ENCODE data around the gene ASB10.

ASB10 gene

DNA sequence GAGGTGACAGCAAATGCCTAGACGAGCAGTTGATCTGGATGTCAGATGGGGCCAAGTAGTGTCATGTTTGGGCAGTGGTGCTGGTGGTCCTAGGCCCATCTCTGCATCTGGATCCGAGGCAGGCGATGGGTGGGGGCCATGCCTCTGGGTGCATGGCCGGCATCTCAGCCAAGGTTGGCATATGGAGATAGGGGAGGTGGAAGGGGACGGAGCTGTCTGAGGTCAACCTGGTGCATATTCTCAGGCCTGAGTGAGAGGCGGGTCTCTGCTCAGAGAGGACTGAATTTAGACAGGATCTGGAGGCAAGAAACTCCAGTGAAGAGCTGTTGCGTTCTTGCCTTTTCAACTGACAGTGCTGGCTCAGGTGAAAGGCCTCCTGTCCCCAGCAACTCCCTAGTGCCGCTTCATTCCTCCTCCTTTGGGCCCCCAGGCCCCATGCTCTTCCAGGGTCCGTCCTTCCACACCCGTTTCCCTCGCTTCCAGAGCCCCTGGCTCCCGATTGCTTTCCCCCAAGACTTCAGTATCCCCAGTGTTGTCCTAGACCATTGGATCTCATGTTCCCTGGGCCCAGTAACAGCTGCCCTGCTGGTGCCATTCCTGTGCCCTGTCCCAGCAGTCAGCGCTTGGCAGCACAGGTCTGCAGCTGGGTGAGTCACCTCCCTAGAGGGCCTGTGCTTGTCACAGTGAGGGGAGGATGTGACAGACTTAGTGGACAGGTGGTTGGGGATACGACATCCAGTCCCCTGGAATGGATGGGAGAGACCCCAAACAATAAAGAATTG, 52.1 kb downstream of the ASB10 start:
- DNase-seq = no peak

DNA sequence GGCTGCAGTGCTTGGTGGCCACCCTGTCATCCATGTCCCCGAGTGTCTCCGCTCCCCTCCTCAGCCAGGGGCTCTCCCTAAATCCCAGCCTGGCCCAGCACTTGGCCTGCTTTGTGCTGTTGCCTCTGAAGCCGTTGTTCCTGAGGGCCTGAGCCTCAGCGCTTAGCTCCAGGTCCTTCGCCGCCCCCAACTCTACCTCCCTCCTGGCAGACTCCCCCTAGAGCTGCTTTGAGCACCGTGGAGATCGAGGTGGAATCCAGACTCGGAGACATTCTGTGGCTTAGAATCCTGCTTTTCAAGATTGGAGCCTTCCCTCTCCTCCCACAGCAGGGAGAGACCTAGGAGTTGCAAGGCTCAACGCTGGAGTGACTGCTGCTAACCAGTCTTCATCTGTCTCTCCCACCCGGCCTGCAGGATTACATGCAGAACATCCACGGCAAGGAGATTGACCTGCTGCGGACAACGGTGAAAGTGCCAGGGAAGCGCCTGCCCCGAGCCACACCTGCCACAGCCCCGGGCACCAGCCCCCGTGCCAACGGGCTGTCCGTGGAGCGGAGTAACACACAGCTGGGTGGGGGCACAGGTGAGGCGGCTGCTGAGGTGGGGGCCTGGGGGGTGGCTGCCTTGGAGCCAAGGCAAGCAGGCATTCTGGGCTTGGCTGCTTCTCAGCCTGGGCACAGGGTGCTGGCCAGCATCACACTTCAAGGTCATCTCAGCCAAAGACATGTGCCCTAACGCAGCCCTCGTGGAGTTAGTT, 52.9 kb downstream of the ASB10 start:
- DNase-seq = no peak

DNA sequence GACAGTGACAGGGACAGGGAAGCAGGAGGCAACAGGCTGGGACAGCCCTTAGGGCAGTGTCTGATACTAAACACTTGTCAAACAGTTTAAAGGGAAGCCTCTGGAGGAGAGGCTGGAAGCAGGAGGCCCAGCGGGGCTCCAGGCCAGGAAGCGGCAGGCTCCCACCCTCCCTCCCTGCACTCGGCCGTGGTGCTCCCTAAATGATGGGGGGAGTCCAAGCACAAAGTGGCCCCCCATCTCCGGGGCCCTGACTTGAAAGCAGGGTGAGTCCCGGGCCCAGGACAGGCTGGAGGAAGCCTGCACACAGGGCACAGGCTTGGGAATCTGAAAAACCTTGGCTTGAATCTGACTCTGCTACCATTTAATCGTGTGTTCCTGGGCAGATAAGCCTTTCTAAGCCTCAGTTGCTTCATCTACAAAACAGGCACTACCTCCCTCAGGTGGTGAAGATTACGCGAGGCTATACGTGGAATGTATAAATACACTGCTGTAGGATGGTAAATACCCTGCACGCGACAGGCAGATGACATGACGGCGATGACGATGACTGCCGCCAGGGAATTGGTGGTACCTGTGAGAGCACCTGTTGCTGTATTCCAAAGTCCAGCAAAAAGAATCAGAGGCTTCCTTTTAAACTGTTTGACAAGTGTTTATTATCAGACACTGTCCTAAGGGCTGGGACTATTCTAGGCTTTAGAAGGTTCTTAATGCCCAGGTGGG, 53.6 kb downstream of the ASB10 start:
- no peak for DNase-seq

DNA sequence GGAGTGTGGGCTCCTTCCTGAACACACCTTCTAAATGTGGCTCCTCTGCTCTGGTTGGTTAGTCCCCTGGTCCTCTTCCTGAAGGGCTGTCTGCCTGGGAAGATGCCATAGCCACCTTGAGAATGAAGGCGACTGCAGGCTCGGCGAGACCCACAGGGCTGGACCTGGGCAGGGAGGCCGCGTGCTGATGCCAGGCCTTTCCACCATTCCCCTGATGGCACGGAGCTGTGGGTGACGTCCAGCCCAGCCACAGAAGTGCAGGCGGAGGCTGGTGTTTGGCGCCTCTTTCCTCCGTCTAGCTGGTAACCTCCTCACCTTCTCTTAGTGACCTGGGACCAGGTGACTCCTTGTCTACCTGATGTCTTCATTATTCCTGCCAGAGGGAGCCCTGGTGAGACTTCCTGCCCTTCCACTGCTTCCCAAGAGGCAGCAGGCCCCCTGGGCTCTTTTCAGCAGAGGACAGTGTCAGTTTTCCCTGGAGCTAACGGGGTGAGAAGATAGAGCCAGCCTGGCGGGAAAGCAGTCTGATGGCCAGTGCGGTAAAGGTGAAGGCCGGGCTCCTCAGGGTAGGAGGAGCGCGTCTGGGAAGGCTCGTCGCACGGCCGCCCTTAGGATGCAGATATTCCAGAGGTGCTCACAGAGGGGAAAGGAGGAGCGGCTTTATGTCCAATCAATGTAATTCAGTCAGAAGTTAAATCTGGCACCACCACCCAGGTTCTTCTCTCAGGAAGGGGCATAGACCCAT, 54.4 kb downstream of the ASB10 start:
- no peak for DNase-seq

DNA sequence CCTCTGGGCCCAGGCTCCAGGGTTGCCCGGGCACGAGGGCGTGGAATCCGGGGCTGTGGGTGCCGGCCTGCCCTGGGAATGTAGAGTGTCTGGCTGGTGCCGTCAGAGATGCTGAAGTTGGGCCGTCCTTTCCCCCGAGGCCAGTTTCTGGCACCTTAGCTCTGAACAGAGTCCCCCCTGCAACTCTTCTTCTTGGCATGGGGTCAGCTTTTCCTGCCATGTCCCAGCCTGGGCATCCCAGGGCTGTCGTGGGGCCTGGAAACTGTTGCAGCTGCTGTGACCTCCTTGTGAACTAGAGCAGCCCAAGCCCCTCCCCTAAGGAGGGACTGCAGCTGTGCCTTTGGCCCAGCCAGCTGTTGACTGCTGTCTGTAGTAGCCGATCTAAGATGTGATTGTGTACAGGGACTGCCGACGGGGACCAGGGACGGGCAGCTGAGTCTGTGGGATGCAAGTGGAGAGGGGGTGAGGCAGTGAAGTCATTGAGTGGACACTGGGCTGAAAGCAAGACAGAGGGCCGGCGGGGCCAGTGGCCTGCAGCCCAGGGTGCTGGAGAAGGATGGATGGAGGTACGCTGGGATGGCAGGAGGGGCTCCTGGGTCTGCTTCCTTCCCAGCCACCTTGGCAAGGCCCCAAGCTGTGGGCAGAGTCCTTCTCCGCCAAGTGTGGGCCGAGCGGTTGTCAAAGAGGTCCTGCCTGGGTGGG, 55.3 kb downstream of the ASB10 start:
- no peak for DNase-seq

DNA sequence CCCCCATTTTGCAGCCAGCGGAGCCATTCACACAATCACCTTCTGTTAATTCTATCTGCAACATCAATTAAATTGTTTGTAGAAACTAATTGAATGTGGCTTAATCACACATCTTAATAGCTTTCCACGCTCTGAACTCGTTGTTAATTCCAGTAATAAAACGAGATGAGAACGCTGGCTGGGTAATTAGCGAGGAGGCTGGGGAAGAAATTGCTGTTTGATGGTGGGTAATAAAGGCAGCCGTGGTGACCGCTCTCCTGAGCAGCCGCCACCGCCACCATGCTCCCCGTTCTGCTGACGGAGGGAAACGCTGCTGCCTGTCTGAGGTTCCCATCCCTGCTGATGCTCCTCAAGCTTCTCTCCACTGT, 55.8 kb downstream of the ASB10 start:
- DNase-seq = no peak

DNA sequence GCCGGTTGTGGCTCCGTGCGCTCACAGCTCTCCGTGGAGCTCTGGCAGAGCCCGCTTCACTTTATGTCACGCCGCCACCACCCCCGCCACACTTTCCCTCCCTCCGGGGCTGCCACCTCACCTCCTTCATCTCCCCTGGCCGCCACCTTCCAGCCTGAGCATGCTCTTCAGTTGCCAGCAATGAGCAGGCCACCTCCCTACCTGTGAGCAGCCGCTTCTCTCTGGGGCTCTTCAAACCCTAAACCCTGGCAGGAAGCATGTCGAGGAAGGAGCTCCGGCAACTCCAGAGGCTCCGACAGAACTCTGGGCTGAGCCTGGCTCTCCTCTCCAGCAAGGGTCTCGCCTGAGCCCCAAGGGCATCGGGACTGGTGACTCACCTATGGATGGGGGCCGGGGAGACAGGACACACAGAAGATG, 56.3 kb downstream of the ASB10 start:
- DNase-seq = no peak

DNA sequence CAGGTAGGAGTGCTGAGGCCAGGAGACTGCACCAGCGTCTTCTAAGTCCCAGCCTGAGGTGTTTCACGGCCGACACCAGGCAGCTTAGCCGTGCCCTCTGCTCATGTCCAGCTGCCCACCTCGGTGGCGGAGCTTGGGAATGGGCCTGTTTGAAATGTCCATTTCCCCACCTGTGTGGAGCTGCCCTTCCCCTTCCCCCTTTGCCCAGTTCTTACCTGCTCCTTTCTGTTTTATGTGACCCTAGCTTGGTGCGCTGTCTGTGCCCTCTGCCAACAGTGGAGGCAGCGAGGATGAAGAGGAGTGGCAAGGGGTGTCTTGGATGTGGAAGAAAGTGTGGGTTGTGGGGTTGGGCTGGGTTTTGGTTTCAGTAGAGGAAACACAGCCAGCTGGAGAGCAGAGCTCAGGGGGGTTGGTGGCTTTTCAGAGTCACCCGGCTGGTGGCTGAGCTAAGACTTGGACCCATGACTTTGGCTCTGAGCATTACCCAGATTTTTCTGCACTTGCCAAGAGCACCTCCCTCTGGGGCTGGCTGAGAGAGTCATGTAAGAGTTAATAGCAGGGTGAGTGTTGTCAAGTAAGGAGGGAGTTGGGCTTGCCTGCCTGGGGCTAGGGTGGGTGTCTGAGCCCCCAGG, 57.0 kb downstream of the ASB10 start:
- DNase-seq = no peak

DNA sequence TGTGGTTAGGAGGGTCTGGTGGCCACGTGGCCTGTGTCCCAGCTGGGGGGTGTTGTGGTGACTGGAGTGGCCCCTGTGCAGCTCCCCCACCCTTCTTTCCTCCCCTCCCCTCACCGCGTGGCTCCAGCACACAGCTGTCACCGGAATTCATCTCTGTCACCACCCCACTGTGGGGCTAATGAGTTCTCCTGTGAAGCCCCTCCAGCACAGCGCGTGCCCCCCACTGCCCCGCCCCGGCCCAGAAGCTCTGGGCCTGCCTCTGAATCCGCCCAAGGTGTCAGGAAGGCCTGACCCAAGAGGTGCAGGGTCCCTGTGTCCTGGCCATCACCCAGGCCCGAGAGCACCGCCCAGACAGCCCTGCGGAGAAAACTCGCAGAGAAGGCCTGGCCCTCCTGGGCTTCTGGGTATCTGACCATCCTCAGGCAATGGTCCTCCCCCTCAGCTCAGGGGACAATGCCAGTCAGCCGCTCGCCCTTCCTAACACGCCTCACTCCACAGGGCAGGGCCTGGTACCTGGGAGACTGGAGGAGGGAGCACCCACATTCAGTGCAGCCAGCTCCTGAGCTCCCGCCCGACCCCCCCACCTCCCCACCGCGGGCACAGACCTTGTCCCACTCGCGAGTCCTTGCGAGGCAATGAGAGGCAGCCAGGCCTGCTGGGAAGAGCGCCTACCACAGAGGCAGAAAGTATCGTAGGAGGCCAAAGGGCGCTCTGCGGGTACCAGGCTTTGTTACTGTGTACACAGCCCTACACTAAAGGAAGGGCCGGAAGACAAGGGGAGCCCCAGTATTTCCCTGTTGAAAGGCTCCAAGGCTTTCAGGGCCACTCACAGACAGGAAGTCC, 57.7 kb downstream of the ASB10 start:
- no peak for DNase-seq

DNA sequence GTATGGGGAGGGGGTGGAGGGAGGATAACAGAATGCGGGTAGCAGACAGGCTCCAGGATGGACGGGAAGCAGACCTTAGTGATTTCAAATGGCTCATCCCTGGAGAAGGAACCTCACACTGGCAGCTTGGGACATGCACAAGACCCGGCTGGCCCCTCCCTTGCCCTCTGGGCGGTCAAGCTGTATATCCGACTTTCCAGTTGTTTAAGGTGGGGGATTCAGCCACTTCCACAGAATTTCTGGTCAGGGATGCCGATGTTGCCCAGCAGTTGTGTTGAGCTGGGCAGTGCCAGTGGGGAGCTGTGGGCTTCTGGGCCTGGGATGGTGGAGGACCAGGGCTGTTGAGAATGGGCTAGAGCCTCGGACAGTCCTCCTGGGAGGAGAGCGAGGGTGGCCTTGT, 58.3 kb downstream of the ASB10 start:
- DNase-seq = no peak

DNA sequence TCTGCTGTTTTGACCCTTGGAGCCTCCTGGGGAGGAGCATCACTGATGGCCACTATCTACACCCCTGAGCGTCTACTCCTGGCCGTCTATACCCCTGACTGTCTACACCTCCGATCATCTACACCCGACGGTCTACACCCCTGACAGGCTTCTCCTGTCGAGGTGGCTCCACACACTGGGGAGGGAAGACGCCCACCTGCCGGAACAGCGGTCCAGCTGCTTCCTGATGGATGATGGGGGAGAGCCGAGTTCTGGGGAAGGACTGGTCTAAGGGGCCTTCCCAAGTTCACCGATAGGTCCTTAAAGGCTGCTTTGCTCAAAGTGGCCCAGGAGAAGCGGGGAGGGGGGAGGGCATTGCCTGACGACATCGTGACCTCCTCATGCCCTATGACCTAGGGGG, 58.9 kb downstream of the ASB10 start:
- DNase-seq = no peak

DNA sequence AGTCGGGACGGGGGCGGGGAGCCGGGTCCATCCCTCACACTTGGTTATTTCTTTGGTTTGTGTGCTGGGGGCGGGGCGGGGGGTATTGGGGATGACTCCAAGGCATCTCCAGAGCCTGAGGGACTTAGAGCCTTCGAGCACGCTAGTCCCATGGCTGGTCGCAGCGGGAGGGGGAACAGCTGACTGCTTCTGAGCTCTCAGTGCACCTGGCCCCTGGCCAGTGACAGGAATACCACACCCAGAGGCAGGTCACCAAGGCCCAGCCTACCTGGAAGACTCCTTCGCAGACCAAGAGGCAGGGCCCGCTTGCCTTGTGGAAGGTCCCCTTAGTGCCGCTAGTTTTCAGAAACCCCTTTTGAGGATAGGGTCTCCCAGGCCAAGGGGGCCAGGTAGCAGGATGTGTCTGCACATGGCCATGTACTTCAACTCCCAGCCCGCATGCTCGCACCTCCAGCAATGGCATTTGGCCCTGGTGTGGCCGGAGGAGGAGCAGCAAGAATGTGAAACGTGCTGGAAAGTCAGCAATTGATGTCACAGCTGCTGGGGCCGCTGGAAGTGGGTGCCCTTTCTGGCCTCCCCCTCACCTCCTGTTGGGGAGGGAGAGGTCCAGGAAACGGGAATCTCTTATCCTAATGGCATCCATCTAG, 60.4 kb downstream of the ASB10 start:
- no peak for DNase-seq

DNA sequence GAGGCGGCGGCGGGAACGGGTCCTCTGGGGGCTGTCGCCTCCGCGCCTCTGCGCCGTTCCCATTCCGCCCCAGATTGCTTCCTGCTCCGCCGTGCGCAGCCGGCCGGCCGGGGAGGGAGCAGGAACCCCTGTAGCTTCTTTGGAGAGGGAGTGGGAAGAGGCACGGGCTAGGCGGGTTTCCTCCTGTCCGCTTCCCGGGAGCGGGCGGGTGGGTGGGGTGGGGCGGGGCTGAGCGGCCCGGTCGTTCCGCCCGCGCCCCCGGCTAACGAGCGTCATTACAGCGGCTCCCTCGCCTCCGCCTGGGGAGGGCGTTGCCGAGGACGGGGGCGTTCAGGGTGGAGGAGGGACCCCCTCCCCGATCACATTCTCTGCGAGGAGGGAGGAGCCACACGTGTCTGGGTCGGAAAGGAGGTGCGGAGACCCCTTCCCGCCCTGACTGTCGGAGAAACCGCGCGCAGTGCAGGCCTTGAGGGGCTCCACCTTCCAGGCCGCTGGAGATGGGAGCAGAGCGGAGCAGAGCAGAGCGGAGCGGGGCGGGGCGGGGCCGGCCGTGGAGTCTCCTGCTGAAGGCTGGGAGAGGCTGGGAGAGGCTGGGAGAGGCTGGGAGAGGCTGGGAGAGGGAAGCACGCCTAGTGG, 61.1 kb downstream of the ASB10 start:
- DNase-seq = no peak

Measured in hematopoietic multipotent progenitor cell treated with erythropoietin and hydrocortisone succinate and interleukin-3 and kit ligand, for 6 days (in vitro differentiated cells).